ENCODE results near the gene CACHD1.

CACHD1 gene

DNA sequence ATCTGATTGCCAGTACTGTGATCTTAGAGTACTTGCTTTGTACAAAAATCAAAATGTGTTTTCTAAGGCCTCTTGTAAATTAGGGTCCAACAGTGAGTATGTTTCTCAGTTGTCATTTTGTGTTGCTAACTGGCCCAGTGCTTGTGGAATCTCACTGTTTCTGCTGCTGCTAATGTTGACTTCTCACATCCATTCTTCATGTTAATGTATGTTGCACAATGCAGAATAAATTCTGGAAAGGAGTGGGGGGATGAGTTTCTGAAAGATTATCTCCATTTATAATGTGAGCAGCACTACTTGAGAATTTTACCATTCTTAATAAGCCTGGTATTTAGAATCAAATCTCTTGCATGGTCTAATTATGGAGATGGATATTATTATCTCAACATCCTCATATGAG lies 57.9 kb downstream of the CACHD1 start:
- H3K14ac ChIP-seq (ENCODE audit: low read length): no peak overlapping the region
- no peak overlapping the region for H4K8ac ChIP-seq (ENCODE audit: low read depth, low read length)
- H3K4me1 ChIP-seq (ENCODE audit: control insufficient read depth in 1 of 2, insufficient read depth in 2 of 2, low read length in 2 of 2): no peaks in the 10 kb centered on the region
- no peak overlapping the region for H3K18ac ChIP-seq (ENCODE audit: low read length)
- H2BK5ac ChIP-seq (ENCODE audit: low read depth, low read length, poor library complexity): no peak overlapping the region
- no peak overlapping the region for H3K4me3 ChIP-seq (ENCODE audit: low read depth, low read length)
- H2BK12ac ChIP-seq (ENCODE audit: low read length): no peak overlapping the region
- no peak overlapping the region for H2AFZ ChIP-seq (ENCODE audit: insufficient read depth, low read length, poor library complexity)
- H3K27ac ChIP-seq (ENCODE audit: low read depth, low read length): no peak overlapping the region
- no peaks in the 10 kb centered on the region for H3K36me3 ChIP-seq (ENCODE audit: control insufficient read depth in 1 of 2, insufficient read depth in 2 of 2, low read length in 2 of 2)
- DNase-seq: no peak
- no peak overlapping the region for H4K12ac ChIP-seq (ENCODE audit: low read depth, low read length)
- no peak overlapping the region for H3K9ac ChIP-seq (ENCODE audit: low read length)
- H4K91ac ChIP-seq (ENCODE audit: low read depth, low read length): no peak overlapping the region
- no peaks in the 10 kb centered on the region for H3K79me2 ChIP-seq (ENCODE audit: control insufficient read depth, insufficient read depth, low read length, poor library complexity)
- no peak overlapping the region for H3K4ac ChIP-seq (ENCODE audit: low read depth, low read length)
- H3K9me3 ChIP-seq (ENCODE audit: insufficient read depth, low read depth, low read length): no peaks in the 10 kb centered on the region
- no peak overlapping the region for H2BK120ac ChIP-seq (ENCODE audit: insufficient read depth, low read length, poor library complexity)
- H3K27me3 ChIP-seq (ENCODE audit: insufficient read depth, low read length): no peaks in the 10 kb centered on the region
- no peaks in the 10 kb centered on the region for H3K79me1 ChIP-seq (ENCODE audit: low read length)
- H3K4me2 ChIP-seq (ENCODE audit: low read length): no peak overlapping the region
- H3K23ac ChIP-seq (ENCODE audit: low read length): no peak overlapping the region
- H2AK5ac ChIP-seq (ENCODE audit: low read length): no peak overlapping the region

DNA sequence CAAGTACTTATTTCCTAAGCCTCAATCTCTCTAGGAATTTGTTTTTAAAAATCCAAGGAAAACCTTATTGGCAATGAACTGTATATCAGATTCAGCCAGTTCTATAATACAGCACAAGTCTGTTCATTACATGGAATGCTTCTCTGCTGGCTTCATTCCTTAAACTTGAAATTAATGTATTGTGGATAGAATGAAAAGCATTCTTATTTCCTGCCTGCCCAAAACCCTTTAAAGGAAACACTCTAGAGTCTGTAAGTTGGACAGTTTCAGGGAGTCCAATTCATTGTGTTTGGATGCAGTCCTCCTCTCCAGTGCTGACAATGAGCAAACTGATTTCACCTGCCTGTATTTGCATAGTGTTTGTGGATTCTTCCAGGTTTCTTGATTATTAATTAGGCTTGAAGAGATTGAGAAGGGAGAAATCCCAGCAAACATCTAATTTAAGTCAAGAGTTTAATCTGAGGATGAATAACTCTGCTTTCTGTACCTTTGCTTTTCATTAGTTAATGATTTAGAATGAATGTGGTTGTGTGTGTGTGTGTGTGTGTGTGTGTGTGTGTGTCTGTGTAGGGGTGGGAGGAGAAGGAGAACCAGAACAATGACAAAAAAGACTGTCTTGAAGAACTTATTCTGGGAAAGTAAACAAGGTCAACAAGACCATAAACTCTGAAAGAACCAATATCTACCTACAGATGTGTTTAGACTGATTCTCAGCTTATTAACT lies 61.2 kb downstream of the CACHD1 start:
- H2AFZ ChIP-seq (ENCODE audit: insufficient read depth, low read length, poor library complexity): no peak overlapping the region
- no peak overlapping the region for H3K14ac ChIP-seq (ENCODE audit: low read length)
- H2BK12ac ChIP-seq (ENCODE audit: low read length): no peak overlapping the region
- no peak overlapping the region for H3K18ac ChIP-seq (ENCODE audit: low read length)
- H4K12ac ChIP-seq (ENCODE audit: low read depth, low read length): no peak overlapping the region
- no peak for DNase-seq
- no peak overlapping the region for H2BK5ac ChIP-seq (ENCODE audit: low read depth, low read length, poor library complexity)
- no peak overlapping the region for H3K4me3 ChIP-seq (ENCODE audit: low read depth, low read length)
- H3K4me2 ChIP-seq (ENCODE audit: low read length): no peak overlapping the region
- no peaks in the 10 kb centered on the region for H3K9me3 ChIP-seq (ENCODE audit: insufficient read depth, low read depth, low read length)
- no peak overlapping the region for H3K23ac ChIP-seq (ENCODE audit: low read length)
- H2BK120ac ChIP-seq (ENCODE audit: insufficient read depth, low read length, poor library complexity): no peak overlapping the region
- no peaks in the 10 kb centered on the region for H3K79me2 ChIP-seq (ENCODE audit: control insufficient read depth, insufficient read depth, low read length, poor library complexity)
- H3K27me3 ChIP-seq (ENCODE audit: insufficient read depth, low read length): no peaks in the 10 kb centered on the region
- no peak overlapping the region for H3K4ac ChIP-seq (ENCODE audit: low read depth, low read length)
- H3K36me3 ChIP-seq (ENCODE audit: control insufficient read depth in 1 of 2, insufficient read depth in 2 of 2, low read length in 2 of 2): no peaks in the 10 kb centered on the region
- no peak overlapping the region for H2AK5ac ChIP-seq (ENCODE audit: low read length)
- H3K27ac ChIP-seq (ENCODE audit: low read depth, low read length): no peak overlapping the region
- no peak overlapping the region for H4K8ac ChIP-seq (ENCODE audit: low read depth, low read length)
- H4K91ac ChIP-seq (ENCODE audit: low read depth, low read length): no peak overlapping the region
- H3K4me1 ChIP-seq (ENCODE audit: control insufficient read depth in 1 of 2, insufficient read depth in 2 of 2, low read length in 2 of 2): no peaks in the 10 kb centered on the region
- H3K79me1 ChIP-seq (ENCODE audit: low read length): no peaks in the 10 kb centered on the region
- no peak overlapping the region for H3K9ac ChIP-seq (ENCODE audit: low read length)

DNA sequence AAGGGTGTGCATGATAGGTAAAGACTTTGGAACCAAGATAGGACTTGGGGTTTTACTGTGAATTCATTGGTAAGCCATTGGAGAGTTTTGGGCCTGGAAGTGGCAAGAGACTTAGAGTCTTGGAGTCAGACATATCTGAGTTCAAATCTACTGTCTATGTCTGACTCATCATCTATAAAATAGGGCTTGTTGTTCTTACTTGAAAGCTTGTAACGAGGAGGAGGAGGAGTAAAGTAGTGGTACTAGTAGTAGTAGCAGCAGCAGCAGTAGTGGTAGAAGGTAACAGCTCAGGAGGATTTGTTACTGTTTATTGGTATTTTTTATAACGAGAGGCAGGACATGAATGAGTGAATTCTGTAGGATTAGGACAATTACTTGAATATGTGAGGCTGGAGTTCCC lies 62.7 kb downstream of the CACHD1 start:
- no peaks in the 10 kb centered on the region for H3K36me3 ChIP-seq (ENCODE audit: control insufficient read depth in 1 of 2, insufficient read depth in 2 of 2, low read length in 2 of 2)
- no peaks in the 10 kb centered on the region for H3K9me3 ChIP-seq (ENCODE audit: insufficient read depth, low read depth, low read length)
- H3K27me3 ChIP-seq (ENCODE audit: insufficient read depth, low read length): no peaks in the 10 kb centered on the region
- H2BK120ac ChIP-seq (ENCODE audit: insufficient read depth, low read length, poor library complexity): no peak overlapping the region
- H3K79me2 ChIP-seq (ENCODE audit: control insufficient read depth, insufficient read depth, low read length, poor library complexity): no peaks in the 10 kb centered on the region
- no peak overlapping the region for H4K91ac ChIP-seq (ENCODE audit: low read depth, low read length)
- H3K18ac ChIP-seq (ENCODE audit: low read length): no peak overlapping the region
- no peak overlapping the region for H3K9ac ChIP-seq (ENCODE audit: low read length)
- H2BK12ac ChIP-seq (ENCODE audit: low read length): no peak overlapping the region
- no peak overlapping the region for H3K4me3 ChIP-seq (ENCODE audit: low read depth, low read length)
- no peak overlapping the region for H3K27ac ChIP-seq (ENCODE audit: low read depth, low read length)
- H4K8ac ChIP-seq (ENCODE audit: low read depth, low read length): no peak overlapping the region
- H2AK5ac ChIP-seq (ENCODE audit: low read length): no peak overlapping the region
- no CpG with 5 or more reads among the region's 2 CpGs for WGBS (ENCODE audit: extremely low coverage, insufficient coverage, insufficient read length)
- no peak overlapping the region for H3K23ac ChIP-seq (ENCODE audit: low read length)
- DNase-seq: no peak
- no peak overlapping the region for H3K14ac ChIP-seq (ENCODE audit: low read length)
- no peaks in the 10 kb centered on the region for H3K79me1 ChIP-seq (ENCODE audit: low read length)
- H3K4me2 ChIP-seq (ENCODE audit: low read length): no peak overlapping the region
- H2BK5ac ChIP-seq (ENCODE audit: low read depth, low read length, poor library complexity): no peak overlapping the region
- H3K4me1 ChIP-seq (ENCODE audit: control insufficient read depth in 1 of 2, insufficient read depth in 2 of 2, low read length in 2 of 2): no peaks in the 10 kb centered on the region
- H4K12ac ChIP-seq (ENCODE audit: low read depth, low read length): no peak overlapping the region
- no peak overlapping the region for H2AFZ ChIP-seq (ENCODE audit: insufficient read depth, low read length, poor library complexity)
- no peak overlapping the region for H3K4ac ChIP-seq (ENCODE audit: low read depth, low read length)

DNA sequence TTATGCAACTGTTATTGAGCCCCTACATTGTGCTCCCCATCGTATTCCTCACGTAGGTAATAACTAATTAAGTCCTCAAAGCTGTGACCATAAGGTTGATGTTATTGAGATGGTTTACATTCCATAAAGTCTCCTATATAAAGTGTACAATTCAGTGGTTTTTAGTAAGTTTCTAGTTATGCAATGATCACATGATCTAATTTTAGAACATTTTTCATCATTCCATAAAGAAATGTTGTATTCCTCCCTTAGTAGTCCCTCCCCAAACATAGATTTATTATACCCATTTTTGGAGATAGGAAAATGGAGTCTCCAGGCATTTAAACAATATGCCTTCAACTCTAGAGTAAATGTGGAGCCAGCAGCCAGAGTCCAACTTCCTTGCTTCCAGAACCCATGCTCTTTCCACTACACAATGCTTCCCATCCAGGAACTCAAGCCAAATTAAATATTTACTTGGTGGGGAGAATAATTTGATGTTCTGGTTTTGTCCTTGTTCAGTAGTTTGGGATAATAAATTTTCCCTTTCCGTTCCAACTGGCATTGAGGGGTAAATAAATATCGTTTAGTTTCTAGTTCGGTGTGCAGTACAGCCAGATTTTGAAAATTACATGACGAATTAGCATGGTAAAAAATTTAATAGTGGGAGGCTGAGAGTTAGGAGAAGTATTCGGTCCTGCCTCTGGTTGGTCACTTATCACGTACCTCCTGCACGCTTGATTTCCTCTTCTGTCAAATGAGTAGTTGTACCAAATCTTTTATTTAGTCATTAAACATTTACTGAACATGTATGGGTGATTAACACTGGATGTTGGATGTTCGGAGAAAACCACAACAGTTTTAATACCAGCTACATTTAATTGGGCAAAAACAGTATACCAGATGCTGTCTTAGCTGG lies 66.3 kb downstream of the CACHD1 start:
- Histone ChIP-seq H4K12ac (ENCODE audit: low read depth, low read length) (no peak overlapping the region), H2AFZ (ENCODE audit: insufficient read depth, low read length, poor library complexity) (no peak overlapping the region), H3K18ac (ENCODE audit: low read length) (no peak overlapping the region), H3K27ac (ENCODE audit: low read depth, low read length) (no peak overlapping the region), H3K23ac (ENCODE audit: low read length) (no peak overlapping the region), H3K4me3 (ENCODE audit: low read depth, low read length) (no peak overlapping the region), H3K4me1 (ENCODE audit: control insufficient read depth in 1 of 2, insufficient read depth in 2 of 2, low read length in 2 of 2) (no peaks in the 10 kb centered on the region), H2BK120ac (ENCODE audit: insufficient read depth, low read length, poor library complexity) (no peak overlapping the region), H3K14ac (ENCODE audit: low read length) (no peak overlapping the region), H3K9me3 (ENCODE audit: insufficient read depth, low read depth, low read length) (no peaks in the 10 kb centered on the region), H3K9ac (ENCODE audit: low read length) (no peak overlapping the region), H2BK5ac (ENCODE audit: low read depth, low read length, poor library complexity) (no peak overlapping the region), H3K79me1 (ENCODE audit: low read length) (no peaks in the 10 kb centered on the region), H3K79me2 (ENCODE audit: control insufficient read depth, insufficient read depth, low read length, poor library complexity) (no peaks in the 10 kb centered on the region), H3K27me3 (ENCODE audit: insufficient read depth, low read length) (no peaks in the 10 kb centered on the region), H3K4ac (ENCODE audit: low read depth, low read length) (no peak overlapping the region), H4K91ac (ENCODE audit: low read depth, low read length) (no peak overlapping the region), H2BK12ac (ENCODE audit: low read length) (no peak overlapping the region), H4K8ac (ENCODE audit: low read depth, low read length) (no peak overlapping the region), H3K36me3 (ENCODE audit: control insufficient read depth in 1 of 2, insufficient read depth in 2 of 2, low read length in 2 of 2) (no peaks in the 10 kb centered on the region), H2AK5ac (ENCODE audit: low read length) (no peak overlapping the region), H3K4me2 (ENCODE audit: low read length) (no peak overlapping the region)
- no CpG with 5 or more reads among the region's 10 CpGs for WGBS (ENCODE audit: extremely low coverage, insufficient coverage, insufficient read length)
- DNase-seq: no peak

Measured in trophoblast cell (in vitro differentiated cells and primary cell).